DMS53 treated with DMSO at 0.1 percent for 48 hours (cell line): Measurements from ENCODE around the gene PIK3C3.
A peak's percentile ranks its signal among the peaks of the same experiment; 100 is the strongest.

ENCODE experiments used
- DNase-seq: peaks from one replicate; lab custom pipeline; 2025; ENCODE audit not compliant: unreplicated experiment; lab: John Stamatoyannopoulos, UW

PIK3C3 gene

GRCh38 chr18:42113529-42114191 lies 158.6 kb downstream of the PIK3C3 start:
- DNase-seq, result peak; percentile 4

GRCh38 chr18:42114310-42114943 lies 159.4 kb downstream of the PIK3C3 start:
- peak; percentile 68 for DNase-seq

GRCh38 chr18:42126586-42126985 lies 171.6 kb downstream of the PIK3C3 start:
- DNase-seq, result no peak

- DNase-seq, result no peak
Observed at GRCh38 chr18:42131066-42131929, 176.3 kb downstream of the PIK3C3 start.

GRCh38 chr18:42131930-42132244 lies 176.9 kb downstream of the PIK3C3 start:
- DNase-seq, result no peak
